Measurements from ENCODE around the gene DIO2. TPM values are rescaled to one million over a fixed set of nuclear protein-coding genes. Genes with fewer than 3 reads are reported as not detected.

The DIO2 gene
- polyA plus RNA-seq, 1 donor (not counting 4 experiments of a cell fraction or from before 2014, with no cell fraction given): 0.22 TPM

DNA sequence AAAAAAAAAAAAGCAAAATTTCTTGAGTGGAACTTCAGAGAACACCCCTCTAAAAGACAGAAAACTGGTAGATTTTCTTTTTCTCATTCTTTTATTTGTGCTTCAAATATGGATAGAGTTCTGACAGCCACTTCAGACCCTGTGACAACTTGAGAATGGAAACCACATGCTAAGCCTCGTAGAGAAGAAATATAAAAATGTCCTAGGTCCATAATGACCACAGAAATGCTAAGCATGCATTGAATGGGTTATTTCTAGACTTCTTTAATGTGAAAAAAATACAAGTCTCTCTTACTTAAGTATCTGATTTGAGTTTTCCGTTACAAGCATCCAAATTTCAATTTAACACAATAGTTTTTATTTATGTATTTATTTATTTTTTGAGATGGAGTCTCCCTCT is 28.3 kb upstream of the DIO2 start:
- Histone ChIP-seq H3K9me1 (ENCODE audit: control insufficient read depth, extremely low read depth, insufficient read depth, low read length) (no peaks in the 10 kb centered on the region), H3K36me3 (ENCODE audit: control insufficient read depth in 2 of 2, extremely low read depth in 1 of 2, insufficient read depth in 2 of 2, low read length in 2 of 2) (no peaks in the 10 kb centered on the region), H3K4me1 (ENCODE audit: control insufficient read depth, extremely low read depth, insufficient read depth, low read length) (no peaks in the 10 kb centered on the region), H3K79me2 (ENCODE audit: control insufficient read depth, insufficient read depth, low read length) (no peaks in the 10 kb centered on the region), H3K27ac (ENCODE audit: control insufficient read depth, insufficient read depth, low read length) (no peak overlapping the region), H2AFZ (ENCODE audit: control insufficient read depth, low read length) (no peak overlapping the region), H3K4me3 (ENCODE audit: control insufficient read depth in 2 of 3, extremely low read depth in 1 of 3, insufficient read depth in 2 of 3, low read depth in 1 of 3, low read length in 3 of 3) (no peak overlapping the region), H4K20me1 (ENCODE audit: control insufficient read depth, extremely low read depth, insufficient read depth, low read length) (no peaks in the 10 kb centered on the region), H3K4me2 (ENCODE audit: control insufficient read depth, extremely low read depth, insufficient read depth, low read depth, low read length) (no peak overlapping the region), H3K9me3 (ENCODE audit: control insufficient read depth, low read depth, low read length) (peaks cover 2% of the 10 kb centered on the region), H3K27me3 (ENCODE audit: control insufficient read depth, extremely low read depth, insufficient read depth, low read length) (no peaks in the 10 kb centered on the region), H3K9ac (ENCODE audit: control insufficient read depth, extremely low read depth, insufficient read depth, low read length) (no peak overlapping the region)
- FAIRE-seq: no peak
- no peak for DNase-seq (ENCODE audit: low read depth, low spot score)
- dilution Hi-C loops (cut with MboI; ENCODE audit: extremely low pct_ligation_motif_present, low sequenced_read_pairs): no loop called here
- TF ChIP-seq CTCF (optimal IDR thresholded peaks at IDR 0.05 in 1 of 3, IDR thresholded peaks at IDR 0.05 in 1 of 3, conservative IDR thresholded peaks at IDR 0.05 in 1 of 3; ENCODE audit: extremely low read depth in 1 of 3, insufficient read depth in 2 of 3, low read length in 3 of 3) (no peak), EZH2 (IDR thresholded peaks at IDR 0.05; ENCODE audit: low read length) (no peak)

DNA sequence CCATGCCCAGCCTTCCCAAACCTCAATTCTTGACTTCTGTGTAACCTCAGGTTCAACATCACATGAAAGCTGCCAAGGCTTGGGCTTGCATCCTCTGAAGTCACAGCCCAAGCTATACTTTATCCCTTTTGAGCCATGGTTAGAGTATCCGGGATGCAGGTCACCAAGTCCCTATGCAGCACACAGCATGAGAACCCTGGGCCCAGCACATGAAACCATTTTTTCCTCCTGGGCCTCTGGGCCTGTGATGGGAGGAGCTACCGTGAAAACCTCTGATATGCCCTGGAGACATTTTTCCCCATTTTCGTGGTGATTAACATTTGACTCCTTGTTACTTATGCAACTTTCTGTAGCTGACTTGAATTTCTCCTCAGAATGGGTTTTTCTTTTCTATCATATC is 25.8 kb upstream of the DIO2 start:
- no peak overlapping the region for H2AFZ ChIP-seq (ENCODE audit: control insufficient read depth, low read length)
- H3K9ac ChIP-seq (ENCODE audit: control insufficient read depth, extremely low read depth, insufficient read depth, low read length): no peak overlapping the region
- no peaks in the 10 kb centered on the region for H3K9me1 ChIP-seq (ENCODE audit: control insufficient read depth, extremely low read depth, insufficient read depth, low read length)
- H3K27me3 ChIP-seq (ENCODE audit: control insufficient read depth, extremely low read depth, insufficient read depth, low read length): no peaks in the 10 kb centered on the region
- dilution Hi-C loops (cut with MboI; ENCODE audit: extremely low pct_ligation_motif_present, low sequenced_read_pairs): no loop called here
- no peaks in the 10 kb centered on the region for H3K36me3 ChIP-seq (ENCODE audit: control insufficient read depth in 2 of 2, extremely low read depth in 1 of 2, insufficient read depth in 2 of 2, low read length in 2 of 2)
- no peak overlapping the region for H3K27ac ChIP-seq (ENCODE audit: control insufficient read depth, insufficient read depth, low read length)
- no peak overlapping the region for H3K4me2 ChIP-seq (ENCODE audit: control insufficient read depth, extremely low read depth, insufficient read depth, low read depth, low read length)
- FAIRE-seq (no peak), DNase-seq (ENCODE audit: low read depth, low spot score) (no peak)
- no peaks in the 10 kb centered on the region for H4K20me1 ChIP-seq (ENCODE audit: control insufficient read depth, extremely low read depth, insufficient read depth, low read length)
- no peaks in the 10 kb centered on the region for H3K4me1 ChIP-seq (ENCODE audit: control insufficient read depth, extremely low read depth, insufficient read depth, low read length)
- H3K9me3 ChIP-seq (ENCODE audit: control insufficient read depth, low read depth, low read length): peaks cover 2% of the 10 kb centered on the region
- H3K79me2 ChIP-seq (ENCODE audit: control insufficient read depth, insufficient read depth, low read length): no peaks in the 10 kb centered on the region
- H3K4me3 ChIP-seq (ENCODE audit: control insufficient read depth in 2 of 3, extremely low read depth in 1 of 3, insufficient read depth in 2 of 3, low read depth in 1 of 3, low read length in 3 of 3): no peak overlapping the region
- TF ChIP-seq EZH2 (IDR thresholded peaks at IDR 0.05; ENCODE audit: low read length): no peak
- TF ChIP-seq CTCF (optimal IDR thresholded peaks at IDR 0.05 in 1 of 3, IDR thresholded peaks at IDR 0.05 in 1 of 3, conservative IDR thresholded peaks at IDR 0.05 in 1 of 3; ENCODE audit: extremely low read depth in 1 of 3, insufficient read depth in 2 of 3, low read length in 3 of 3): no peak

Data from keratinocyte (primary cell).